Measurements from ENCODE around the gene CEP78.
"Not testable (repeated sequence)": the region's sequence is repeated elsewhere in the genome, so short reads cannot be mapped to it uniquely, and the experiment has no call there.

The CEP78 gene, protein sequence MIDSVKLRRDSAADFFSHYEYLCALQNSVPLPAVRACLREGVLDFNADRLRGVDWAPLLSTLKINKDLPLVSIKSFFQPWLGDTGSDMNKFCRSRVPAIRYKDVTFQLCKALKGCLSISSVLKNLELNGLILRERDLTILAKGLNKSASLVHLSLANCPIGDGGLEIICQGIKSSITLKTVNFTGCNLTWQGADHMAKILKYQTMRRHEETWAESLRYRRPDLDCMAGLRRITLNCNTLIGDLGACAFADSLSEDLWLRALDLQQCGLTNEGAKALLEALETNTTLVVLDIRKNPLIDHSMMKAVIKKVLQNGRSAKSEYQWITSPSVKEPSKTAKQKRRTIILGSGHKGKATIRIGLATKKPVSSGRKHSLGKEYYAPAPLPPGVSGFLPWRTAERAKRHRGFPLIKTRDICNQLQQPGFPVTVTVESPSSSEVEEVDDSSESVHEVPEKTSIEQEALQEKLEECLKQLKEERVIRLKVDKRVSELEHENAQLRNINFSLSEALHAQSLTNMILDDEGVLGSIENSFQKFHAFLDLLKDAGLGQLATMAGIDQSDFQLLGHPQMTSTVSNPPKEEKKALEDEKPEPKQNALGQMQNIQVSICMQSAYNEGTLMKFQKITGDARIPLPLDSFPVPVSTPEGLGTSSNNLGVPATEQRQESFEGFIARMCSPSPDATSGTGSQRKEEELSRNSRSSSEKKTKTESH

DNA sequence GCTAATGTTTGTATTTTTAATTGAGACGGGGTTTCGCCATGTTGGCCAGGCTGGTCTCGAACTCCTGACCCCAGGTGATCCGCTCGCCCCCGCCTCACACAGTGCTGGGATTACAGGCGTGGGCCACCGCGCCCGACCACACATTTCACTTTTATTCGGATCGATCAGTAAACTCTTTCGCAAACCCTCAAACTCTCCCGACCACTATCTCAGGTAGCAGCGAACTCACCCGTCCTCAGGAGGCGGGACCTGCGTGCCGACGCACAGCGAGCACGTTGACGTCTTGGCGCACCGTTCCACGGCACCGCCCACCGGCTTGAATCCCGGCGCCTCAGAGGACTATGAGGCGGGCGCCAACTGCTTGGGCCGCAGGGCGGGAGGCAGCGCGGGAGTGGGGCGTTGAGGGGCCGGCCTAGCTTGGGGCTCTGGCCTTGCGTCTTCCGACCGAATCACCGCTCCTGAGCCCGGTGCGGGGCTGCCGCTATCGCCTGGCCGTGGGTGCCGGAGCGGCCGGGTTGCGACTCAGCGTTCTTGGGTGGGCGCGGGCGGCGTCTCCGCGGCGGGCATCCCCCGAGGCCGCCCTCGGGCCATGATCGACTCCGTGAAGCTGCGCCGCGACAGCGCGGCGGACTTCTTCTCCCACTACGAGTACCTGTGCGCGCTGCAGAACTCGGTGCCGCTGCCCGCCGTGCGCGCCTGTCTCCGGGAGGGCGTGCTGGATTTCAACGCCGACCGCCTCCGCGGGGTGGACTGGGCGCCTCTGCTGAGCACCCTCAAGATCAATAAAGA, at the start of gene CEP78:
Gene CEP78, plus strand, starts transcription at position 314 of the 789 bp plus-strand sequence. Its CDS starts 276 bp downstream, at position 590.
- peak; percentile 61 for DNase-seq

- DNase-seq: no peak
Measured at GRCh38 chr9:78187763-78188484, 48.0 kb upstream of the CEP78 start.

DNA sequence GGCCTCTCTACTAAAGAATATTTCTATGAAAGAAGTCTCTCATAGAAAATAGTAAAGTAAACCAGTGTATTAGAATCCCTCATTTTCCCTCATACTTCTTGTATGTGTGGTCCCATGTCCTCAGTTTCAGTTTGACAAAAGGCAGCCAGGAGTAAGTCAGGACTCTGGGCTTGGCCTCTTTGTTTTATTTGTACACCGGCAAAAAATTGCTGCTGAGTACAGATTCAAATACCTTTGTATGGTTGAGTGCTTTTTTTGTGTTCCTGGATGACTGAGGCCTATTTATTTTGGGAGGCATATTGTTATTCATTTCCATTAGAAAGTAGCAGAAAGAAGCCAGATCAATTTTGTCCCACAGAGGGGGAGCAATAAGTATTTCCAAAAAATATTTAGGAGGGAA, 47.3 kb upstream of the CEP78 start:
- no peak for DNase-seq

DNA sequence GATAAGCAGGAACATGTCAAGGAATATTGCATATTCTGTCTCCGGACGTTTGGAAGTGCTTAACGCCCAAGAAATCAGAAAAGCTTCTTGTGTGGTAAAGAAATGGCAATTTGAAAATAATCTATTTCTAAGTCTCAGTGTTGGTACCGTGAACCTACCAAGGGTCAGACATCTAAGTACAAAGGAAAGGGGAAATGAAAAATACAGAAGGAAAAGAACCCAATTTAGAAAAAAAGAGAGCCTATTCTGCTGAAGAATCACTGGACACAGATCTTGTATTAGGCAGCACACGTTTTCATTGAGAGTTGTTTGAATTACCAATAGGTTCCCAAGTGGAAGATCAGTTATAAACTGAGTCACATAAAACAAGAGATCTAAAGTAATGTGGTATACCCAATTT, 46.9 kb upstream of the CEP78 start:
- DNase-seq: no peak

DNA sequence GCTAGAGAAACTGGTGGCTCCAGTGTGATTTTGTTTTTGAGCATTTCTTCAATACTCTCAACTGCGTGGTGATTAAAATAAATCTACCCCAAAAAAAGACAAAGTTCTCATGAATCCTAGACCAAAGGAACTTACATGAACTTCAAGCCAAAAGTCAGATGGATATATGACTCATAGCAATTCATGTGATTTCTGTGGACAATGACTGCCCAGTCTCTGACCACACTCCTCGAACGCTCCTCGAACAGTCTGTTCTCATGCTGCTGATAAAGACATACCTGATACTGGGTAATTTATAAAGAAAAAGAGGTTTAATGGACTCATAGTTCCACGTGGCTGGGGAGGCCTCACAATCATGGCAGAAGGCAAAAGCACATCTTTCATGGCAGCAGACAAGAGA, 46.4 kb upstream of the CEP78 start:
- DNase-seq: no peak

DNA sequence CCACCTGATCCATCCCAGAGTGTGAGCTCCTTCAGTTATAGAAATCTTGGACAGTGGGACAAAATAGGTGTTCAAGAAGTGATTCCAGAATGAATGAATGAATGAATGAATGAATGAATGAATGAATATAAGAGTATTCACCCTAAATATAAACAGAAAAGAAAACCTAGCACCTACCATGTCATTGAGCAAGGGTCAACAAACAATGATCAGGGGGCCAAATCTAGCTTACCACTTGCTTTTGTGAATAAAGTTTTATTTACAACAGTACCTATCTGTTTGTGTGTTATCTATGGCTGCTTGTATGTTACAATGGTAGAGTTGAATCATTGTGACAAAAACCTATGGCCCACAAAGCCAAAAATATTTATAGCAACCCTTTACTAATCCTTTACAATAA, 43.9 kb upstream of the CEP78 start:
- DNase-seq: no peak

- DNase-seq: no peak
Measured at GRCh38 chr9:78196258-78196657, 39.6 kb upstream of the CEP78 start.

GRCh38 chr9:78201158-78201777, 34.6 kb upstream of the CEP78 start:
- DNase-seq: not testable (repeated sequence)

DNA sequence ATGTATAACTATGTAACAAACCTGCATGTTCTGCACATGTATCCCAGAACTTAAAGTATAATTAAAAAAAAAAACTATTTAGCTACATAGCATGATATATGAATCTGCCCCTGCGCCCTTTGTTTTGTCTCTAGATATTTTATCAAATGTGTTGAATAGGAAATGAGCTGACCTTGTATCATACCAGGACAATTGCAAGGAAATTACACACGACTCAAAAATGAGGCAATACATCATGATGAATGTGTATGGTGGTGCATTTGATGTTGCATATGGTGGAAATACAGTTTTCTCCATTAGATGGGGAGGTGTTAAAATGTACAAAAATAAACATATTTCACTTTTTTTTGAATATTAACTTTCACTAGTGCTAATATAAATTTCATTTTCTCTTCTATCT, 28.6 kb upstream of the CEP78 start:
- no peak for DNase-seq

- DNase-seq: no peak
Measured at GRCh38 chr9:78207901-78208300, 28.0 kb upstream of the CEP78 start.

DNA sequence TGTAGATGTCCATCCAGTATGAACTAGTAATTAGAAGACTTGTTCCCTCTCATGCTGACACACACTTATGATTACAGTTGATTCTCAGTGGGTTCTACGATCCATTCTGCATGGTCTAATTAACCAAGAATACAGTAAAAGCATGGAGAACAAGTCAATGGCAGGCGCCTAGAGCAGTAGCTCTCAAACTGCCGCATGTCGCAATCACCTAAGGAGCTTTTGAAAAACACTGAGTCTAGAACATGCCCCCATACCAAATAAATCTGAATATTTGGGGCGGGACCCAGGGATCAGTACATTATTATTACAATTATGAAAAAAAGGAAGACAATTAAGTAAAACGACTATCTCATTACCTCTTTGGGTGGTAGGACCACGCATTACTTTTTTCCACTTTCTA, 26.7 kb upstream of the CEP78 start:
- DNase-seq: no peak

DNA sequence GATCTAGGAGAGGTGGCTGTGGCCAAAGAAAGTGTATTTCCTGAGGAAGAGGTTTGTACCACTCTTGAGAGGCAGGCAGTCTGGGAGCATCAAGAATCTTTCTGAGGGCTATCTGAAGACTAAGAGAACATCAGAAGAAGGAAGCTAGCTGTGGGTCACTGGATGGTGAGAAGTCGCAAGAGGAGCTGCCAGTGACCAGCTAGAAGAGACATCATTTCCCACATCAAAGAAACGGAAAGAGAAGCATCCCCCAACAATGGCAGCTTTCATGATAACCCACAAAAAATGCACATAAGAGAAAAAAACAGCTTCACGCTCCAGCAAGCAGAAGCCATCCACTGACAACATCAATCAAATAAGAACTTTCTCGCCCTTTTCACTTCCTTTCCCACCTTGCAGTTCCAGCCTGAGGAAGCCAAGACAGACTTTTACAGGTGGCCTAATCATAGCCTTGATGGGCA, 25.0 kb upstream of the CEP78 start:
- DNase-seq: no peak

GRCh38 chr9:78212868-78213267, 23.0 kb upstream of the CEP78 start:
- no peak for DNase-seq

GRCh38 chr9:78213712-78214111, 22.2 kb upstream of the CEP78 start:
- DNase-seq: no peak

- DNase-seq: no peak
Measured at GRCh38 chr9:78214492-78214891, 21.4 kb upstream of the CEP78 start.

GRCh38 chr9:78215706-78216105, 20.2 kb upstream of the CEP78 start:
- DNase-seq: no peak

GRCh38 chr9:78218890-78219289, 17.0 kb upstream of the CEP78 start:
- no peak for DNase-seq

DNA sequence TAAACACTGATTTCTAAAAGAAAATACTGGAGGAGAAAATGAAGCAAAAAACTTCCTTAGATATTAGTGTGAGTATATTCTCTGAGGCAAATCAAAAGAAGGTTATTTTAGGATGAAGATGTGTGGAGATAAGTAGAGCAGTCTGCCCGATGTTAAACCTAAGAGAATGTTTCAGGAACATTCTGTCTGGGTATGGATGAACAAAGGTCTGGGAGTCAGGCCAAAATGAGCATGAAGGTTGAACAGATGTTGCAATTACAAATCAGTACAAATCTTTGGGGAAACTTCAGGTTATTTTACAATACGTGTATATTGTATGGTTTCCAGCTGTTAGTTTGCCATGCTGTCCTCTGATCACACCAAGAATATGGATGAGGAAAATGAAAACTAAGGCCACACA, 14.4 kb upstream of the CEP78 start:
- DNase-seq: no peak

- not testable (repeated sequence) for DNase-seq
Measured at GRCh38 chr9:78221841-78222240, 14.0 kb upstream of the CEP78 start.

- DNase-seq: no peak
Measured at GRCh38 chr9:78230761-78231160, 5.1 kb upstream of the CEP78 start.

GRCh38 chr9:78232471-78232870, 3.4 kb upstream of the CEP78 start:
- DNase-seq: not testable (repeated sequence)

DNA sequence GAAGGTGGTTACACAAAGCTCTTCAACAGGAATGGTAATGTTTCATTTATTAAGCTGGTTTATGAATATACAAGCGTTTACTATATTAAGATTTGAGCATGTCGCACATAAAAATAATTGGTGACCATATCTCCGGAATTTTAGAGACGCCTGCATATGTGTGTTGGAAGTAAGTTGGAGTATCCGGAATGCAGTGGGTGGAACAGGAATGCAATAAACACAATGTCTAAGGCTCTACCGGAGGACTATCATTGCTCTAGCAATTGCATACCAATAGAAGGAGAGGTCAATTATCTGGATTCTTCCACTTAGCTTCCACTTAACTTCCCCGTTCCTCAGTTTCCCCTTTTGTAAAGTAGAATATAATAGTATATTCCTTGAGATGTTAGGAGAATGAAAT, 1.1 kb upstream of the CEP78 start:
- DNase-seq: no peak
